GM21717 (cell line): Measurements from ENCODE around the gene TECPR1.
A peak's percentile ranks its signal among the peaks of the same experiment; 100 is the strongest.

Source experiments
- ATAC-seq: cut with Tn5 transposase; IDR thresholded peaks from one replicate; pipeline ENCODE4 v1.9.1; 2021; ENCODE audit warnings: mild to moderate bottlenecking, moderate library complexity; ENCODE audit not compliant: unreplicated experiment

Gene TECPR1

DNA sequence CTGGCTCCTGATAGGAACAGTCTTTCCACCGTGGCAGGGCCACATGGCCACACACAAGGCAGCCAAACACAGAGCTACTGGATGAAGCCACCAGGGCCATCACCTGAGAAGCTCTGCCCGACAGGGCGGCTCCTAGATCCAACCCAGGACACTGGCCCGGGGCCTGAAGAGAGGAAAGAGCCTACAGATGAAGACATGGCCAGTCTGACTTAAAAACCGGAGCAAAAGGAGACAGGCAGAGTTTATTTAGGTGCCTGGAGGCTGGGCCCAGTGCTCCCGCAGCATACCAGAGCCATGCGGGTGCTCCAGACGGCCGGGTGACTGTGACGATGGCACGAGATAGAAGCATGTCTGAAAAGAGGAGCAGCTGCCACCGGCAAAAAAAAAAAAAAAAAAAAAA, 3.9 kb downstream of the TECPR1 start:
- no peak for ATAC-seq

DNA sequence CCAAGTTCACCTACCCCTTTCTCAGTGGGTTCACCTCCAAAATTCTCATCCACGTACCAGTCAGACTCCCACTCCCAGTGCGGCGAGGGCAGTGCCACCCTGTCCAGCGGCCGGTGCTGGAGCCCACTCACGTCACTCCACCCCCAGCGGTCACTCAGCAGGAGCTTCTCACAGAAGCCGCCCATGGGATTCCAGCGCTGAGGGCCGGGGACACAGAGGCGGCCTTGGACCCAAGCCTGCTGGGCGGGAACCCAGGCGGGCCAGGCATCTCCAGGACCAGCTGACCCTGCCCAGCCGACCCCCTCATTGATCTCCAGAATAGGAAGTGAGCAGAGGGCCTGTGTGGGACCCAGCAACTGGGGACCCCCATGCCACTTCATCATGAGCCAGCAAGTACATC, 7.2 kb downstream of the TECPR1 start:
- no peak for ATAC-seq

DNA sequence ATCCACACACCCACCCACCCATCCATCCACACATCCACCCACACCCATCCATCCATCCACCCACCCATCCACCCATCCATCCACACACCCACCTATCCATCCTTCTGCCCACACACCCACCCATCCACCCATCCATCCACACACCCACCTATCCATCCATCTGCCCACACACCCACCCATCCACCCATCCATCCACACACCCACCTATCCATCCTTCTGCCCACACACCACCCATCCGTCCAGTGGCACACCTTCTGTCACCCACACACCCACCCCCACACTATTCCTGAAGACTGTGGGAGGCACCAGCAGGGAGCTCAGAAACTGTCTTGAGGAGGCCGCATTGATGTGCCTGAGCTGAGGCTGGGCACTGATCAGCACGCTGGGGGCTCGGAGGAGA, 9.1 kb downstream of the TECPR1 start:
- no peak for ATAC-seq

DNA sequence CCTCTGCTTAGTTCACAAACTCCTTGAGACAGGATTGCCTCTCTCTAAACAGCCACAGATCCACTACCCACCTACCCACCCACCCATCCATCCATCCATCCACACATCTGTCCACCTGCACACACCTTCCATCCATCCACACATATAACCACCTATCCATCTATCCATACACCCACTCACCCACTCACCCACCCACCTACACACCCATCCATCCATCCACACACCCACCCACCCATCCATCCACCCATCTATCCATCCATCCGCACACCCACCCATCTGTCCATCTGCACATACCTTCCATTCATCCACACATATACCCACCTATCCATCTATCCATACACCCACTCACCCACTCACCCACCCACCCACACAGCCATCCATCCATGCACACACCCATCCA, 9.7 kb downstream of the TECPR1 start:
- no peak for ATAC-seq

DNA sequence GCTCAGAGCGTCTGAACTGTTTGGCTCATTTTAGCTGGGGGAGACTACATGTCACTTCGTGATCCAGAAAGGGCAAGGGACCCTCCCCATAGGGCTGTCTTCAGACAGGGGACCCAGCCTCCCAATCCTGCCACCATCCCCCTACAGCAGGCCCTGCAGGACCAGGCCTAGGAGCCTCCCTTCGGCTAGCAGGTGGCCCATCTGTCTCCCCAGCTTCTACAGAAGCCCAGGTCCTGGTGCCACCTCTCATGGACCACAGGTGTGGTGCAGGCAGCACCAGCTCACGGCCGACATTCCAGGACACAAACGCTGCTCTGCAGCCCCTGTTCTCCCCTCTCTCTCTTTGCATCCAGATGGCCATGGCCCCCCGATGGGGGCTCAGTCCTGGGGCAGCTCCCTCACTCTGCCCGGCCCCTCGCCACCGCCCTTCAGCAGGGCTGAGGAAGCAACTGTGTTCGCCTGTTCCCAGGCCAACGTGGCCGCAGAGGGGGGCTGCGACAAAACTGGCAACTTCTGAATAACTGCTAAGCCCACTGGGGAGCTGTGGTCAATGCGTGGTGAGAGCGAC, 10.3 kb downstream of the TECPR1 start:
- no peak for ATAC-seq

DNA sequence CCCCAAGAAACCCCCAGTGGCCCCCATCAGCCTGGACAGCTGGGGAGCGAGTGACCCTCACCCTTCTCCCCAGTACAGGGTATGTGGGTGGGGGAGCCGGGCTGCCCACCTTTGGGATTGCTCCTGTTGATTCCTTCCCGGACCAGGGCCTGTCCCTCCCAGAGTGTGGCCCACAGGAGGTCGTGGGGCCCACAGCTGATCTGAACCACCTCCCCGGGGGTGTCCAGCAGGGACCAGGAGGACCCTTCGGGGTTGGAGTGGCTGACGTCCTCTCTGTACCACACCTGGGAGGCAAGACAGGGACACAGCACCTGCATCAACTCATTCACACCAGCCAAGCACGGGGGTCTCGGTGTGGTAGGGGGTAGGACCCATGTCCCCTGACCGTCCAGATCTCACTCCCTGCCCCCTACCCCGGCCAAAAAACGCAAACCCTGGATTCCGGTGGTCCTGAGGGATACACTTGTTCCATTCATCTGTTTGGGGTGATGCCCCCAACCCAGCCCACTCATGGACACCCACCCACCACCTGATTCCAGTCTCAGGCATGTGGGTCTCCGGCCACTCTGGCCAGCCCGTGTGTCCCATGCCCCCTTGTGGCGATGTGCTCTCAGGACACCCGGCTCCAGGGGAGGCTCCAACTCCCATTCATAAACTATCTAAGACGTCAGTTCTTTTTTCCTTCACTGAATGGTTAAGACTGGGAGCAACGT, 10.9 kb downstream of the TECPR1 start:
- peak; percentile 66 for ATAC-seq

DNA sequence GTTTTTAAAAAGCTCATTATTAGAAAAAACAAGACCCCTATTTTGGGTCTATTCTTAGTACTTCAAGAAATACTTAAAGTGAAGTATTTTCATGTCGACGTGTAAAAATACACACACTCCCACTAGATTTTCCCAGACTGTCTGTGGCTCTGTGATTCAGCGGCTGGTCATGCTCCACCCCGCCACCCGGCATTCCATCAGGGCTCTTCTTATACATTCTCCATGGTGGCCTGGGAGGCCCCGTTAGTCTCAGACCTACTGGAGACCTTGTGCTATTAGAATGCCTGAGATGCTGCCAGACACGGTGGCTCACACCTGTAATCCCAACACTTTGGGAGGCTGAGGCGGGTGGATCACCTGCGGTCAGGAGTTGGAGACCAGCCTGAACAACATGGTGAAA, 13.1 kb downstream of the TECPR1 start:
- no peak for ATAC-seq

- no peak for ATAC-seq
These were observed 14.0 kb downstream of the TECPR1 start for GRCh38 chr7:98238076-98238475.

GRCh38 chr7:98236355-98237185, 15.5 kb downstream of the TECPR1 start:
- no peak for ATAC-seq

DNA sequence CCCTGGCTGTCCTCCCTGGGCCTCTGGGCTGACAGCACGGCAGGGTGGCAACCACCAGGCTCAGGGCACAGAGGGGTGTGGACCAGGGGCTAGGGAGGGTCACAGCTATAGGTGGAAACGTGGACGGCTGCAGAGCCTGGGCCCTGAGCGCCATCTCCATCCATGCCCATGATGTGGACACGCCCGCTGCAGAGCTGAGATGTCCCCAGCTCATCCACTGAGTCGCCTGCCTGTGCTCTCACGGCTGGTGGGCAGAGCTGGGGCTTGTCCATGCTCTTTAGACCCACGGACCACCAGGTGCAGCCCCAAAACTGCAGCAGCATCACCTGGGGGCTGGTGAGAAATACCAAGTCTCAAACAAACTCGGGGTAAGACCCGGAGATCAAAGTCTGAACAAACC, 16.1 kb downstream of the TECPR1 start:
- ATAC-seq: no peak

GRCh38 chr7:98234429-98235147, 17.4 kb downstream of the TECPR1 start:
- no peak for ATAC-seq

GRCh38 chr7:98233219-98234070, 18.6 kb downstream of the TECPR1 start:
- no peak for ATAC-seq

- ATAC-seq: no peak
These were observed 19.2 kb downstream of the TECPR1 start for GRCh38 chr7:98232799-98233198.

DNA sequence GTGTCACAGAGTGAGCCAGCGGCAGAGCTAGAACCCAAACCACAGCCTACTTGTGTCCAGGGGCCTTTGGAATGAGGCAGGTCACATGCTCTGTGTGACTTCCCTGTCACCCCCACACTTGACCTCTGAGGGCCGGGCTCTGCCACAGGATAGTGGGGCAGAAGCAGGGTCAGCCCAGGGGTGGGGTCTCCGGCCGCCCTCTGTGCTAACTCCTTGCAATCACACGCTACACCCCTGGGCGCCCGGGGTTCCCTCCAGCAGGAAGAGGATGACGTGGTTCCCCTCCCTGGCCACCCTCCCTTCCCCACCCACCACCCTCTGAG, 19.8 kb downstream of the TECPR1 start:
- no peak for ATAC-seq

- no peak for ATAC-seq
These were observed 20.4 kb downstream of the TECPR1 start for GRCh38 chr7:98231493-98232262.

GRCh38 chr7:98230746-98231471, 21.1 kb downstream of the TECPR1 start:
- ATAC-seq: no peak

- ATAC-seq: no peak
These were observed 21.9 kb downstream of the TECPR1 start for GRCh38 chr7:98229991-98230745.

DNA sequence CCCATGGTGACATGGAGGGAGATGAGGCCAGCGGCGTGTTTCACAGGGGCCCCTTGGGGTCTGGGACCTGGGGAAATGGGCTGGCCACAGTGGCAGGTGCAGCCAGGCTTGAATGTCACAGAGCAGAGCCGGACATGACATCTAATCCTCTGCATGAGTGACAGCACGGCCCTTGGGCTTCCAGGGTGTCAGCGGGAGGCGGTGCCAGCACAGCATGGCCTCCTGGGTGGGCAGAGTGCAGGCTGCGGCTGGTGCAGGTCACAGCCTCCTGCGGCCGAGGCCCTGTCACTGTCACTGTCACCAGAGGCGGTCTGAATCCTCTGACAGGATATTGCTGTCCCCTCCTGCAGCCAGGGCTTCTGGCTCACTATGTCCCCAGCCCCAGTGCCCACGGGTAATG, 22.6 kb downstream of the TECPR1 start:
- no peak for ATAC-seq

- no peak for ATAC-seq
These were observed 23.2 kb downstream of the TECPR1 start for GRCh38 chr7:98228801-98229200.
